ENCODE measurements around the gene CNTN4. TPM values are rescaled to one million over a fixed set of nuclear protein-coding genes. Genes with fewer than 3 reads are reported as not detected.

Gene CNTN4
- total and polyA plus RNA-seq, 4 donors = 1.2 to 3.8 (median 2.6) TPM

- TF ChIP-seq RXRA (IDR thresholded peaks at IDR 0.05) = no peak
- TF ChIP-seq FOXA2 (IDR thresholded peaks at IDR 0.05) = no peak
- no peak for TF ChIP-seq RAD21 (IDR thresholded peaks at IDR 0.05)
- 40% methylated on average over 3 of the region's 3 CpGs for WGBS
- H3K27ac ChIP-seq (ENCODE audit: low read depth in 1 of 2, low read length in 2 of 2) = no peak overlapping the region
- DNase-seq (ENCODE audit: low spot score) = no peak
- peaks cover 0 to 2% (median 0%) of the 10 kb centered on the region in 4 donors for H3K27me3 ChIP-seq (ENCODE audit: control insufficient read depth in 4 of 4, insufficient read depth in 4 of 4, low read length in 3 of 4)
- H3K4me1 ChIP-seq (ENCODE audit: control insufficient read depth in 4 of 4, insufficient read depth in 4 of 4, low read length in 3 of 4) = no peaks in the 10 kb centered on the region
- no peak overlapping the region for H3K4me3 ChIP-seq (ENCODE audit: low read depth in 1 of 3, low read length in 3 of 3)
- no peaks in the 10 kb centered on the region for H3K9me3 ChIP-seq (ENCODE audit: control insufficient read depth in 4 of 4, low read length in 3 of 4)
- H3K9ac ChIP-seq (ENCODE audit: low read depth in 1 of 2, low read length in 2 of 2) = no peak overlapping the region
- H3K36me3 ChIP-seq (ENCODE audit: control insufficient read depth in 4 of 4, insufficient read depth in 3 of 4, low read depth in 1 of 4, low read length in 3 of 4) = no peaks in the 10 kb centered on the region
These were observed 456.0 kb downstream of the CNTN4 start for GRCh38 chr3:2554656-2555055.

GRCh38 chr3:2558796-2559195, 460.1 kb downstream of the CNTN4 start:
- no peak overlapping the region for H3K27ac ChIP-seq (ENCODE audit: low read depth in 1 of 2, low read length in 2 of 2)
- 60% methylated on average over 1 of the region's 1 CpG for WGBS
- DNase-seq (ENCODE audit: low spot score) = no peak
- no peaks in the 10 kb centered on the region for H3K27me3 ChIP-seq (ENCODE audit: control insufficient read depth in 4 of 4, insufficient read depth in 4 of 4, low read length in 3 of 4)
- H3K36me3 ChIP-seq (ENCODE audit: control insufficient read depth in 4 of 4, insufficient read depth in 3 of 4, low read depth in 1 of 4, low read length in 3 of 4) = no peaks in the 10 kb centered on the region
- TF ChIP-seq HNF4A (conservative IDR thresholded peaks at IDR 0.05) = no peak
- TF ChIP-seq RAD21 (IDR thresholded peaks at IDR 0.05) = no peak
- no peak for TF ChIP-seq ATF3 (IDR thresholded peaks at IDR 0.05)
- TF ChIP-seq RXRA (IDR thresholded peaks at IDR 0.05) = no peak
- TF ChIP-seq JUND (IDR thresholded peaks at IDR 0.05) = no peak
- no peak for TF ChIP-seq EGR1 (IDR thresholded peaks at IDR 0.05; ENCODE audit: low read depth in 2 of 2)
- no peak for TF ChIP-seq YY1 (IDR thresholded peaks at IDR 0.05)
- TF ChIP-seq, protein P1, sequence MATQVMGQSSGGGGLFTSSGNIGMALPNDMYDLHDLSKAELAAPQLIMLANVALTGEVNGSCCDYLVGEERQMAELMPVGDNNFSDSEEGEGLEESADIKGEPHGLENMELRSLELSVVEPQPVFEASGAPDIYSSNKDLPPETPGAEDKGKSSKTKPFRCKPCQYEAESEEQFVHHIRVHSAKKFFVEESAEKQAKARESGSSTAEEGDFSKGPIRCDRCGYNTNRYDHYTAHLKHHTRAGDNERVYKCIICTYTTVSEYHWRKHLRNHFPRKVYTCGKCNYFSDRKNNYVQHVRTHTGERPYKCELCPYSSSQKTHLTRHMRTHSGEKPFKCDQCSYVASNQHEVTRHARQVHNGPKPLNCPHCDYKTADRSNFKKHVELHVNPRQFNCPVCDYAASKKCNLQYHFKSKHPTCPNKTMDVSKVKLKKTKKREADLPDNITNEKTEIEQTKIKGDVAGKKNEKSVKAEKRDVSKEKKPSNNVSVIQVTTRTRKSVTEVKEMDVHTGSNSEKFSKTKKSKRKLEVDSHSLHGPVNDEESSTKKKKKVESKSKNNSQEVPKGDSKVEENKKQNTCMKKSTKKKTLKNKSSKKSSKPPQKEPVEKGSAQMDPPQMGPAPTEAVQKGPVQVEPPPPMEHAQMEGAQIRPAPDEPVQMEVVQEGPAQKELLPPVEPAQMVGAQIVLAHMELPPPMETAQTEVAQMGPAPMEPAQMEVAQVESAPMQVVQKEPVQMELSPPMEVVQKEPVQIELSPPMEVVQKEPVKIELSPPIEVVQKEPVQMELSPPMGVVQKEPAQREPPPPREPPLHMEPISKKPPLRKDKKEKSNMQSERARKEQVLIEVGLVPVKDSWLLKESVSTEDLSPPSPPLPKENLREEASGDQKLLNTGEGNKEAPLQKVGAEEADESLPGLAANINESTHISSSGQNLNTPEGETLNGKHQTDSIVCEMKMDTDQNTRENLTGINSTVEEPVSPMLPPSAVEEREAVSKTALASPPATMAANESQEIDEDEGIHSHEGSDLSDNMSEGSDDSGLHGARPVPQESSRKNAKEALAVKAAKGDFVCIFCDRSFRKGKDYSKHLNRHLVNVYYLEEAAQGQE (IDR thresholded peaks at IDR 0.05) = no peak
- no peak for TF ChIP-seq GABPA (IDR thresholded peaks at IDR 0.05 in 1 of 2, conservative IDR thresholded peaks at IDR 0.05 in 1 of 2)
- no peak for TF ChIP-seq HNF4G (IDR thresholded peaks at IDR 0.05)
- no peak for TF ChIP-seq TAF1 (conservative IDR thresholded peaks at IDR 0.05)
- TF ChIP-seq, protein P2, sequence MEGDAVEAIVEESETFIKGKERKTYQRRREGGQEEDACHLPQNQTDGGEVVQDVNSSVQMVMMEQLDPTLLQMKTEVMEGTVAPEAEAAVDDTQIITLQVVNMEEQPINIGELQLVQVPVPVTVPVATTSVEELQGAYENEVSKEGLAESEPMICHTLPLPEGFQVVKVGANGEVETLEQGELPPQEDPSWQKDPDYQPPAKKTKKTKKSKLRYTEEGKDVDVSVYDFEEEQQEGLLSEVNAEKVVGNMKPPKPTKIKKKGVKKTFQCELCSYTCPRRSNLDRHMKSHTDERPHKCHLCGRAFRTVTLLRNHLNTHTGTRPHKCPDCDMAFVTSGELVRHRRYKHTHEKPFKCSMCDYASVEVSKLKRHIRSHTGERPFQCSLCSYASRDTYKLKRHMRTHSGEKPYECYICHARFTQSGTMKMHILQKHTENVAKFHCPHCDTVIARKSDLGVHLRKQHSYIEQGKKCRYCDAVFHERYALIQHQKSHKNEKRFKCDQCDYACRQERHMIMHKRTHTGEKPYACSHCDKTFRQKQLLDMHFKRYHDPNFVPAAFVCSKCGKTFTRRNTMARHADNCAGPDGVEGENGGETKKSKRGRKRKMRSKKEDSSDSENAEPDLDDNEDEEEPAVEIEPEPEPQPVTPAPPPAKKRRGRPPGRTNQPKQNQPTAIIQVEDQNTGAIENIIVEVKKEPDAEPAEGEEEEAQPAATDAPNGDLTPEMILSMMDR (IDR thresholded peaks at IDR 0.05; ENCODE audit: low read depth, low read length, missing input control) = no peak
- H3K4me3 ChIP-seq (ENCODE audit: low read depth in 1 of 3, low read length in 3 of 3) = no peak overlapping the region
- H3K4me1 ChIP-seq (ENCODE audit: control insufficient read depth in 4 of 4, insufficient read depth in 4 of 4, low read length in 3 of 4) = no peaks in the 10 kb centered on the region
- no peak overlapping the region for H3K9ac ChIP-seq (ENCODE audit: low read depth in 1 of 2, low read length in 2 of 2)
- H3K9me3 ChIP-seq (ENCODE audit: control insufficient read depth in 4 of 4, low read length in 3 of 4) = no peaks in the 10 kb centered on the region

- Histone ChIP-seq H3K9ac (ENCODE audit: low read depth in 1 of 2, low read length in 2 of 2) (no peak overlapping the region), H3K9me3 (ENCODE audit: control insufficient read depth in 4 of 4, low read length in 3 of 4) (no peaks in the 10 kb centered on the region), H3K4me1 (ENCODE audit: control insufficient read depth in 4 of 4, insufficient read depth in 4 of 4, low read length in 3 of 4) (no peaks in the 10 kb centered on the region), H3K27me3 (ENCODE audit: control insufficient read depth in 4 of 4, insufficient read depth in 4 of 4, low read length in 3 of 4) (no peaks in the 10 kb centered on the region), H3K27ac (ENCODE audit: low read depth in 1 of 2, low read length in 2 of 2) (no peak overlapping the region), H3K4me3 (ENCODE audit: low read depth in 1 of 3, low read length in 3 of 3) (no peak overlapping the region), H3K36me3 (ENCODE audit: control insufficient read depth in 4 of 4, insufficient read depth in 3 of 4, low read depth in 1 of 4, low read length in 3 of 4) (no peaks in the 10 kb centered on the region)
- 88% methylated on average over 3 of the region's 3 CpGs for WGBS
- no peak for DNase-seq (ENCODE audit: low spot score)
- TF ChIP-seq NR2F2 (IDR thresholded peaks at IDR 0.05) = no peak
- no peak for TF ChIP-seq EGR1 (IDR thresholded peaks at IDR 0.05; ENCODE audit: low read depth in 2 of 2)
- TF ChIP-seq, protein P3, sequence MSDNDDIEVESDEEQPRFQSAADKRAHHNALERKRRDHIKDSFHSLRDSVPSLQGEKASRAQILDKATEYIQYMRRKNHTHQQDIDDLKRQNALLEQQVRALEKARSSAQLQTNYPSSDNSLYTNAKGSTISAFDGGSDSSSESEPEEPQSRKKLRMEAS (IDR thresholded peaks at IDR 0.05) = no peak
- TF ChIP-seq FOXA2 (IDR thresholded peaks at IDR 0.05) = no peak
- TF ChIP-seq GABPA (IDR thresholded peaks at IDR 0.05 in 1 of 2, conservative IDR thresholded peaks at IDR 0.05 in 1 of 2) = no peak
- no peak for TF ChIP-seq ATF3 (IDR thresholded peaks at IDR 0.05)
- TF ChIP-seq SP1 (IDR thresholded peaks at IDR 0.05) = no peak
- TF ChIP-seq JUND (IDR thresholded peaks at IDR 0.05) = no peak
- no peak for TF ChIP-seq RXRA (IDR thresholded peaks at IDR 0.05)
- no peak for TF ChIP-seq HNF4A (conservative IDR thresholded peaks at IDR 0.05)
- TF ChIP-seq RAD21 (IDR thresholded peaks at IDR 0.05) = no peak
- TF ChIP-seq, protein P2 (IDR thresholded peaks at IDR 0.05; ENCODE audit: low read depth, low read length, missing input control) = no peak
- no peak for TF ChIP-seq YY1 (IDR thresholded peaks at IDR 0.05)
These were observed 468.8 kb downstream of the CNTN4 start for GRCh38 chr3:2567451-2567850.

All from liver (tissue), 9 donors.